ENCODE data around the gene ADIPOR2.
"Not testable (repeated sequence)": the region's sequence is repeated elsewhere in the genome, so short reads cannot be mapped to it uniquely, and the experiment has no call there.

ADIPOR2 gene

DNA sequence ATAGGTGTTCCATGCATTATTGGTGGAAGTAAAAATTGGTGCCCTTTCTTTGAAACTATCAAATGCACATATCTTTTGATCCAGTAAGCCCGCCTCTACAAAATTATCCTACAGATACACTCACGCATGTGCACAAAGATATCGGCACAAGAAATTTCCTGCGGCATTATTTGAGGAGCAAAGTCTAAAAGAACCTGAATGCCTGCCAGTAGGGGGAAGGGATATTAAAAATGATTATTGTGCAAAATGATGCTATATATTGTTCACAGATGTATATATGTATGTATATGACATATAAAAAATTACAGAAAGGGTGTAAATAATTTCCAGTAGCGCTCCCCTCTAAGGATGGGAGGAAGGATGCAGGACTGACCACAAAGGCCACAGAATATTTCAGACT is 24.7 kb upstream of the ADIPOR2 start:
- no peak for DNase-seq

DNA sequence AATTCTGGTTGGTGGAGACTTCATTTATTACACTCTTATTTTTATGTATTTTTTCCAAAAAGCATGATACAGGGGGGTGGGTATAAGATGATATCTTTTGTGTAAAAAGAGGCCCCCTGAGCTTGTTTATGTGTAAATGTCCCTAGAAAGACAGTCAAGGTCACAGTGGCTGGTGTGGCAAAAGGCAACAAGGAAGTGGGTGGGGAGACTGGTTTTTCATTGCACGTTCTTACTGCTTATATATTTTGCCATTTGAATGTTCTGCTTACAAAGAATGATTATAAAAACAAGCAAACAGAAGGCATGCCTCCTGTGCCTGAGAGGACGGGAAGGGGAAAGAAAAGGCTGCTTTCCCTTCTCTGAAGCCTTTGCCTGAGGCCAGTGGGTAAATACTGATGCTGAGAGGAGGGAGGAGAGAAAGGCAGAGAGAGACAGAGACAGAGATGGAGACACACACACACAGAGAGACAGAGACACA is 24.1 kb upstream of the ADIPOR2 start:
- no peak for DNase-seq

DNA sequence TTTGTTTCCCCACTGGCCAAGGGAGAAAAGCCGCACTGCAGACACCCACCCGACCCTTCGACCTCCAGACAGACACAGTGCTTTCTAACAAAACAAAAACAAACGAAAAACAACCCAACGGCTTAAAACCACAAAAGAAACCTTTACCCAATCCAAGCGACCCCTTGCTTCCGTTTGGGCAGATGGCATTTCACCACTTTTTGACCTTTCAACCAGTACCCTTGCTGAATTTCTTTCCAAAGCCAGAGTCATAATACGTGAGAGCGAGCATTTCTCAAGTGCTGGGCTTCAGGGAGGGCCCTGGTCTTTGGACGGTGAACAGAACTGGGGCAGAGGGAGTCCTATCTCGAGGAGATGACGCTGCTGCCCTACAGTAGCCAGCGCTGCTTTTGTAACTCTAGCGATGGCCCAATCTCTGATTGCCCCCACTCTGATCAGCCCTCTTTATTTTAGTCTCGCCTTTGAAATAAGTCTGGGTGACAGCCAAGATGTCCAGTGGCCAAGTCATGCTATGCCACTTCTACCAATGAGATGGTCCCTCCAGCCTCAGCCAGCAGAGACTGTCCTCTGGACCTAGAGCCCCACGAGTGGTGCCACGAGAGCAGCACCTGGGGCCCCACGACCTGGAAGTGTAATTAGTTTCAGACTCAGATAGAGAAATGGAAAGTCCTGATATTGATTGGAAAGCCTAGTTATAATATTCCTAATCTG is 21.9 kb upstream of the ADIPOR2 start:
- DNase-seq, result no peak

DNA sequence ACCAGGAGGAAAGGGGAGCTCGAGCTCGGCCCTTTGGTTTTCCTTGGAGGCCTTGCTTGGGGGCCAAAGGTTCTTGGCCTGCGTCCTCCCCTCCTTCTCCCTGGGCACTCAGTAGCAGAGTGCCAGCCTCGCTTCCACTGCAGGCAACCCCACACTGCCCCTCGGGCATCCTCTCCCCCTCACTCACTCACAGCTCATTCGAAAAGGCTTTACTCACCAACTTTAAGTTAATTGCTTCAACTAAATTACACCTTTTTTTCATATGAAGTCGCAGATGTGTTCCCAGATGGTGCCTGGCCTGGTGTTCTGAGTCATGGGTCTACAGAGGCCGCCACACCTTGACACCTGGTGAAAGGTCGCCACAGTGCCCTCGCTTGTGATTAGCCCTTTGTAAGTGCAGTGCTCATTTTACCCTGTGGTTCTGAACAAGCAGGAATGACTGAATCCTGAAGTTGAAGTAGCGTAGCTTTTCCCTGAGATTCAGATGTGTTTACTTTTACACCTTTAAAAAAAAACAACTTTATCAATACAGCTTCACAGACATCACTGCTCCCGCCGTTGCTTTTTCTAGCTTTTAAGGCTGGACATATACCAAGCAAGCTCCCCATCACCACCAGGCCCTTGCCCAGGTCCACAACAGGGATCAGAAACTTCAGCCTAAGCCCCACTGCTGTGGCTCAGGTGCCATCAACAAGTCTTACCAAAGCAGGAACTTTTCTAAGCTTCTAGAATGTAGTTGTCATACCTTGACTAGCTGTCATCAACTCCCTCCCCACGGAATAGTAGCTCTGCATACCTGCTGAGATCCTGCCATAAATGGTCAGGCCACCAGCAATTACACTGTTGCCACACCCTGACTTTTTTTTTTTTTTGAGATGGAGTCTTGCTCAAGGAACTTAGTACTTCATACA is 20.3 kb upstream of the ADIPOR2 start:
- no peak for DNase-seq

DNA sequence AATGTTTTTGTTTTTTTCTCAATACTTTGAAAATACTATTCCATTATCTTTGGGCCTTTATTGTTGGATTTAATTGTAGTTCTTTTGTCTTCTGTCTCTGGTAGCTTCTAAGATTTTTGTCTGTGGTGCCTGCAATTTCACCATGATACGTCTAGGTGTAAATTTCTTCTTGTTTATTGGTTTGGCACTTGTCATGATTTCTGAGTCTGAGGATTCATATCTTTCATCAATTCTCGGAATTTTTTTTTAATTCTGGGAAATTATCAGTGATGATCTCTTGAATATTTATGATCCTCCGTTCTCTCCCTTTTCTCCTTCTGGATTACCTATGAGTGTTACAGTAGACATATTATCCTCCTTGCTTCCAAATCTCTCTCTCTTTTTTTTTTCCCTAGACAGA is 14.8 kb upstream of the ADIPOR2 start:
- no peak for DNase-seq

DNA sequence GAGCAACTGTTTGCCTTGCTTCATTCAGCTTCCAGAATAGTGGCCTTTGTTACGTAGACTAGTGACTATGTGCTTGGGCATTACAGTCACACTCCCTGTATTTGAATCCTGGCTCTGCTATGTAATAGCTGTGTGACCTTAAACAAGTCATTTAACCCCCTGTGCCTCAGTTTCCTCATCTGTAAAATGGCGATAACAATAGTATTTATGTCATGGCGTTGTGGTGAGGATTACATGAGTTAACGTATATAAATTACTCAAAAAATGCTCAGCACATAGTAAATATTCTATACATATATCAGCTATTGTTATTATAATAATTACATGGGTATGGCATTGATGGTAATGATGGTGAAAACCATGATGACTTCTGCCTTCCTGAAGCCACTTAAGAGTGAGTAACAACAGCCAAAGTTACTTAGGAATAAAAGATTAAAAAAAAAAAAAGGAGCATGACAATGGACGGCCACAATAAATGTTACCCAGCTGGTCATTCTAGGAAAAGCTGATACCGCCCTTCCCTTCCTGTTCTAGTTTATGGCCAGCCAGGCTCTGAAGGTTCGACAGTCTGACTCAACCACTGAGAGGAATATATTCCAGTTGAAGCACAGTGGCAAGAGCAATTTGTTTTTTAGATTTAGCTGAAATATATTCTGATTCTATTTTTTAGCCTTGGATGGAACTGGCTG is 9.9 kb upstream of the ADIPOR2 start:
- no peak for DNase-seq

DNA sequence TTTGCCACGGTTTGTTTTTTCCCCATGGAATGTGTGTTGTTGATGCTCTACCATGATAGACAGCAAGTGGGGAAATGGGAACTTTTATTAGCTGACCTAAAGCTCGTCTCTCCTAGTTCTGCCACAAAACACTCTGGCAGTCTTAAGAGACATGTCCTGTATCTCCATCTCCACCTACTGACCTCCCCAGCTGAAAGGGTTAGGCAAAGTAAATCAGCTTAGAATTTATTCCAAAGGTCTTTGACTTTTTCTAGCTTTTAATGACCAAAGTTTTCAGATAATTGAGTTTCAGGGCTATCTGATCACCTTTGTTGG is 9.4 kb upstream of the ADIPOR2 start:
- no peak for DNase-seq

DNA sequence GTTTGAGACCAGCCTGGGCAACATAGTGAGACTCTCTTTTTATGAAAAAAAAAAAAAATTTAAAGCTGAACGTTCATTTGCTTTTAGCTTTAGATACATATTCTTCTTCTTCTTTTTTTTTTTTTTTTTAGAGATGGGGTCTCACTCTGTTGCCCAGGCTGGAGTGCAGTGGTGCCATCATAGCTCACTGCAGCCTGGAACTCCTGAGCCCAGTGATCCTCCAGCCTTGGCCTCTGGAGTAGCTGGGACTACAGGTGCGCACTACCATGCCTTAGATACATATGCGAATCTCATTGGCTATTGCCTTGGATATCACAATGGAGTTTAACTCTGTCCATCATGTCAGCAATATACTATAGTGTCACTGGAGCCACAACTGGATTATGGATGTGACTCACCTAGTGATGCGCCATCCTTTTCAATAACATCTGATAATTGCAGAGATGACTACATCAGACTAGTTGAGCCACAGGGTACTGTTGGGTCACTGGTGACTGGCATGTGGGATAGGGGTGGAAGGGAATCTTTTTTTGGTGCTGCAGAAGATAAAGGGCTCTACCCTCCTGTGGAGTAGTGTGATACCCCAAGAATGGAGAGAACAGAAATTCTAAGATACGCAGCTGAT is 2.7 kb upstream of the ADIPOR2 start:
- no peak for DNase-seq

DNA sequence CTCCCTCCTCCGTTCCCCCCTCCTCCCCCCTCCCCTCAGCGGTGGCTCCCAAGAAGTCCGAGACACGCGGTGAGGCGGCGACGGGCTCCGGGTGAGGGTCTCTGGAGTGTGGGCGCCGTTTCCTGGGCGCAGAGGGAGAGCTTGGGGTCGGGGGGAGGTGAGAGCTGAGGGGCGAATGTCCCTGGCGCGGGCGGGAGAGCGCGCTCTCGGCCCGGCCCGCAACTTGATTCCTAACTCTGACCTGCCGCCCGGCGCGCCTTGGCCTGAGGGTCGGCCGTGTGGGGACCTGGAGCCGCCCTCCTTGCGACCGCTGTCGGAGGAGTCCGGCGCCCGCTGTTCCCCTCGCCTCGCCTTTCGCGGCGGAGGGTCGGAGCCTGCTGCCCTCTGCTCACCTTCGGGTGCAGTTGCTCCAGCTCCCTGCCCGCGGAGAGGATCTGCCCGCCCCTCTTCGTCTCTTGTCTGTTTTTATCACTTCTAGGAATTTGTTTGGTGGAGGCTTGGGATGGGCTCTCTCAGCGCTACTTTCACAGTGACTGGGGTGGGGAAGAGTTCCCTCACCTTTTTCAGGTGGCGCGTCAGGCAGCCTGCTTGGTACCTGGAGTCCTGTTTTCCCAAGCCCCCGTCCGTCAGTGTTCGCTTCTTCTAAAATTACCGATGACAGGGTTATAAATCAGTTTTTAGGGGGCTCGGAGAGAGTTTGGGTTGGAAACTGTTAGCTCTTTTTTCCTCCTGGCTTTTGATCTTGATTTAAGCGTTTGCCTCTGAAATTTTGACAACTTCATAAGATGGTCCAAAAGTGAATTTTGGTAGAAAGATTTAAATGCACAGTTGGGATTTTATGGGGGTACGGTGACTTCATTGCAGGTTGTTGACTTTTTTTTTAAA is 495 bp downstream of the ADIPOR2 start:
- no peak for DNase-seq

DNA sequence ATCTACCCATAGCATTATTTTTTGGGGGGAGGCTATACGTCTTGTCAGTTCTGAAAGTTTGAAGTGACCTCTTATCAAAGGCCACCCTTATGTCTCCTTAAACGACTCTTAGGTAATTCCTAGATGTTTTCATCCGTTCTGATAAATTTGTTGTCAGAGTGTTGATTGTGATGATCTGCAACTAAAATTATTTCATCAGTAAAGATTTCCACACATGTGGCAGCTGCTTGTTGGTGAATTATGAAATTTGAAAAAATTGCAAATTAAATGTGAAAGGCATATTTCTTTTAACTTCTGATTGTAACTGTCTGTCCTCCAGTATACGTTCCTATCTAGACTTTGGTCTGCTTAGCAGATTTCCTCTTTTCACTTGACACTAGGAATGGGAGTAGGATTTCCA is 1.4 kb downstream of the ADIPOR2 start:
- DNase-seq, result no peak

DNA sequence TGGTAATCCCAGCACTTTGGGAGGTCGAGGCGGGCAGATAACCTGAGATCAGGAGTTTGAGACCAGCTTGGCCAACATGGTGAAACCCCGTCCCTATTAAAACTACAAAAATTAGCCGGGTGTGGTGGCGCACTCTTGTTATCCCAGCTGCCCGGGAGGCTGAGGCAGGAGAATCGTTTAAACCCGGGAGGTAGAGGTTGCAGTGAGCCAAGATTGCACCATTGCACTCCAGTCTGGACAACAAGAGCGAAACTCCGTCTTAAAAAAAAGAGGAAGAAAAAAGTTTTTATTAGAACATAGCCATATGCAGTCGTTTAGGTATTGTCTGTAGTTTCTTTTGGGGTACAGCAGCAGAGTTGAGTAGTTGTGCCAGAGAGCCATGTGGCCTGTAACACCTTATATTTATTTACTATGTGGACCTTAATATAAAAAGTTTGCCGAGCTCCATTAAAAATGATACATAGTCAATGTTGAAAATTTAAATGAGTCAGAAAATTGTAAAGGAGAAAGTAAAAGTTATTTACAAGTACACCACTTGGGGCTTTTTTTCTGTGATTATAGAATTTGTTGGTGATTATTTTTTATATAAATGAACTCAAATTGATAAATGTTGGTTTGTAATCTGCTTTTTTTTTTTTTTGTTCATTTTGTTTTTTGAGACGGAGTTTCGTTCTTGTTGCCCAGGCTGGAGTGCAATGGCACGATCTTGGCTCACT is 2.2 kb downstream of the ADIPOR2 start:
- DNase-seq, result no peak

DNA sequence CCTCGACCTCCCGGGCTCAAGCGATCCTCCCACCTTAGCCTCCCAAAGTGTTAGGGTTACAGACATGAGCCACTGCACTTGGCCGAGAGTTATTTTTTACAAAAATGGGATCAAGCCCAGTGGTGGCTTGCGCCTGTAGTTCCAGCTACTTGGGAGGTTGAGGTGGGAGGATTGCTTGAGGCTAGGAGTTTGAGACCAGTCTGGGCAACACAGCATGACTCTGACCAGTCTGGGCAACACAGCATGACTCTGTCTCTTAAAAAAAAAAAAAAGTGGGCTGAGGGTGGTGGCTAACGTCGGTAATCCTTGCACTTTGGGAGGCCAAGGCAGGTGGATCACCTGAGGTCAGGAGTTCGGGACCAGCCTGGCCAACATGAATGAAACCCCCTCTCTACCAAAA is 4.2 kb downstream of the ADIPOR2 start:
- DNase-seq, result not testable (repeated sequence)

DNA sequence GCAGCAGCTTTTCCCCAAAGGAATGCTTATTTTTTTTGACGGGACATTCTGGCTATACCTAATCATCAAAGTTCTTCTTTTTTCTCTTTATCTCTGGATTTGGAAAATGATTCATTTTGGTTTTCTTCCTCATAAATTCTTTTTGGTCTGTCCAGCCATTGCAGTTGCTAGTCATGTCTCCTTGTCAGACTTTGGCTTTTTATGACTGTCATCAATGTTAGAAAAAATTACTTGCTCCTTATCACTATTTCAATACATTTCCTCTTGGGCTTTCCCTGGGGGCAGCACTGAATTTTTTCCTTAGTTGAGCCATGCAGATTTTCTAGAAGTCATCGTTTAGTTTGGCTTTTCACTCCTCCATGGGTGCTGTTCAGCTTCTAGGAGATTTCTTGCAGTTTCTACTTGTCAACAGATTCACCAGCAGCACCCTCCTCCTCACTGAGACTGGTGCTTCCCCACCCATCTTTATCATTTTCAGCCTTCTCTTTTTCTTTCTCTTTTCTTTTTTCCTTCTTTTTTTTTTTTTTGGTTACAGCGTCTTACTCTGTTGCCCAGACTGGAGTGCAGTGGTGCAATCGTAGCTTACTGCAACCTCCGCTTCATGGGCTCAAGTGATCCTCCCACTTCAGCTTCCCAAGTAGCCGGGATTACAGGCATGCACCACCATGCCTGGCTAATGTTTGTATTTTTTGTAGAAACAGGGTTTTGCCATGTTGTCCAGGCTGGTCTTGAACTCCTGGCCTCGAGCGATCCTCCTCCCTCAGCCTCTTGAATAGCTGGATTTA is 5.2 kb downstream of the ADIPOR2 start:
- DNase-seq, result no peak

DNA sequence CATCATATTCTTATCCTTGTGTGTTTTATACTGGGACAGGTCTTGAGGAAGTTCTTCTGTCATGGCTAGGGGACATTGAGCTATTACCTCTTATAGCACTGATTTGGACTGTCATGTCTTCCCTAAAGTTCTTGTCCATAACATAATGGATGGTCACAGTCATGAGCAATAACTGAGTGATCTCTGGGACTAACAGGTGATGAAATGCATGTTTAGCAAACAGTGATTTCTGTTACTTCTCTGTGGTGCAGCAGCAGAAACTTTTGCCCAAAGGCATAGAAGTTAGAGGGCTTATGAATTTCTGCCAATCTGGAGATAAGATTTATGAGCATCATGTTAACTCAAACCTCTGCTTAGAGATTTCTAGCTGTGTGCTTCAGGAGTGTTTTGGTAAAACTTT is 5.9 kb downstream of the ADIPOR2 start:
- DNase-seq, result no peak

DNA sequence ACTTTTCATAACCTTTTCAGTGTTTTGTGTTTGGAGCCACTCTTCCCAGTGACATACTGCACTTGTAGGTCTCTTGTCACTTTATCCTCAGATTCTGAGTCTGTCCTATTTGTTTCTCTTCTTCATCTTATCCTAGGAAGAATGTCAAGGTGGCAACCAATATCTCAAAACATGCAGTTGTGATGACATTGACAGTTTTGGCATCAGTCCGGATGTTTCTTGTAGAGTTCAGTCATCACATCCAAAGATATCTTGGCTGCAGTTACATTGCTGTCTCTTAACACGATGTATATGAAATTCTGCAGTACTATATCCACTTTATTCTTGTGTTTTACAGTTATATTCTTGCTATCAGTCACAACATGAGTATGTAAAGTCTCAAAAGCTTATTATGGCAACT is 6.4 kb downstream of the ADIPOR2 start:
- DNase-seq, result no peak

DNA sequence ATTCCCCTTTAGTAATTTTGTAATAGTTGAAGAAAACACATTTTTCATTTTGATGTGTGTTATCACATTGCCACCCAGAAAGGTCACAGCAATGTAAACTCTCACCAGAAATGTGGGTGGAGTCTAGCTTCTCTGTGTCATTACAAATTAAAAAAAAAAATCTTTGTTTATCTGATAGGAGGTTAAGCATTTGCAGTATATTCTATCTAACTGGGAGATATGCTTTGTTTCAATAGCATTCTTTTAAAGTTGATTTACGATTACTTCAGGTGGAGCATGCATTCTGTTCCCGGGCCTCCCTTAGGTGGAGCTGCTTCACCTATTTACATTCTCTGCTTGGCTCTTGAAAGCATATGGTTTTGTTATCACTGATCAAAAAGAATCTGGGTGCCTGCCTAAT is 7.8 kb downstream of the ADIPOR2 start:
- DNase-seq, result no peak

DNA sequence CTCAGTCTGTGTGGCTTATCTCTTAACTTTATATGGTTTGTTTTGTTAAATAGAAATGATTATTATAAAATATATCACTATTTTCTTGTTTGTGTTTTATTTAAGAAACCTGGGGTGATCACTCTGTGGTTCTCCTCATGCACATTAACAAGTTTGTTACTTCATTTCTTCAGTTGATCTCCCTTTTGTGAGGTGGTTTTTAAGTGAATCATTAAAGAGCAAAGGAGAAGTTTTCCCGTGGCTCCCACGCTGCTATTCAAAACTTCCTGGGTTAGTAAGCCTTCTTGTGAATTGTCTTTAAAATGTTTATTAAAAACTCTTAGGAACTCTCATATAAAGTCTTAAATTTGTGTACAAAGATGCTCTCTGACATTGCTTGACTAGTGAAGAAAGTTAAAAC is 11.8 kb downstream of the ADIPOR2 start:
- no peak for DNase-seq

DNA sequence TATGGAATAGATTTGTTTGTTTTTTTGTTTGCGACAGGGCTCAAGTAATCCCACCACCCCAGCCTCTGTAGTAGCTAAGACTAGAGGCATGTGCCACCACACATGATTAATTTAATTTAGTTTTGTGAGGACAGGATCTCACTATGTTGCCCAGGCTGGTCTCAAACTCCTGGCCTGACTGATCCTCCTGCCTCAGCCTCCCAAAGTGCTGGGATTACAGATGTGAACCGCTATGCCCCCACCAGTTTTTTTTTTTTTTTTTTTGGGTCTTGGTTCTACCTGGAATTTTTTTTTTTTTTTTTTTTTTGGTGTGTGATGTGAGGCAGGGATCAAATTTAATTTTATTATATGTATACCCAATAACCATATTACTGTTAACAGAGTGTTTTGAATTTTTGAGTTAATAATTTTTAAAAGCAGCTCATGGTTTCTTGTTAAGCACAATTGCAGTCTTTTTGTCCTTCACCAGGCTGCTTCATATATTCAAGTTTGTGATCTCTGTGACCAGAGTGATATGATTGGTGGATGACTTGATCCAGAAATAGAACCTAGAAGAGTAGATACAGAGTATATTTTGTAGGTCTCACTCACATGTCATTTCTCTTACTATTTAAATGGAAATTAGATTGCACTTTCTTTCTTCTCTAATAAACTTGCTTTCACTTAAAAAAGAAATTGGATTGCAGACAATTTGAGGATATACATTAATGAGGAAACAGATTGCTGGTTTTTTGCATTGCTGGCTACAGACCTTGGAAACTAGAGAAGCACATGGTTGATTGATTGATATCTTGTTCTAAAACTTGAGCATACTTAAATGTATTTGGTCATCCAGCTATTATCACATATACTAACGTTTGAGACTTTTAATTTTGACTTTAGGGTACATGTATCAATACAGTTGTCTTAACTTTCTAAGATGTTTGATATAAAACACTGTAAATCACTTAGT is 13.2 kb downstream of the ADIPOR2 start:
- no peak for DNase-seq

Data from cerebellar nuclear complex (tissue), 1 donor.